IPS-18c (cell line): ENCODE measurements around the gene LMTK3.

ENCODE experiments used
- H3K4me3 ChIP-seq: 2 replicates; pipeline ENCODE4 v1.7.0; 2013; ENCODE audit warnings: low read depth, mild to moderate bottlenecking, low read length, moderate library complexity; ENCODE audit not compliant: insufficient read depth
- H3K9me3 ChIP-seq: one replicate; pipeline ENCODE4 v1.6.1; 2013; ENCODE audit warnings: mild to moderate bottlenecking, low read length, moderate library complexity; ENCODE audit not compliant: control insufficient read depth, insufficient read depth

The LMTK3 gene

DNA sequence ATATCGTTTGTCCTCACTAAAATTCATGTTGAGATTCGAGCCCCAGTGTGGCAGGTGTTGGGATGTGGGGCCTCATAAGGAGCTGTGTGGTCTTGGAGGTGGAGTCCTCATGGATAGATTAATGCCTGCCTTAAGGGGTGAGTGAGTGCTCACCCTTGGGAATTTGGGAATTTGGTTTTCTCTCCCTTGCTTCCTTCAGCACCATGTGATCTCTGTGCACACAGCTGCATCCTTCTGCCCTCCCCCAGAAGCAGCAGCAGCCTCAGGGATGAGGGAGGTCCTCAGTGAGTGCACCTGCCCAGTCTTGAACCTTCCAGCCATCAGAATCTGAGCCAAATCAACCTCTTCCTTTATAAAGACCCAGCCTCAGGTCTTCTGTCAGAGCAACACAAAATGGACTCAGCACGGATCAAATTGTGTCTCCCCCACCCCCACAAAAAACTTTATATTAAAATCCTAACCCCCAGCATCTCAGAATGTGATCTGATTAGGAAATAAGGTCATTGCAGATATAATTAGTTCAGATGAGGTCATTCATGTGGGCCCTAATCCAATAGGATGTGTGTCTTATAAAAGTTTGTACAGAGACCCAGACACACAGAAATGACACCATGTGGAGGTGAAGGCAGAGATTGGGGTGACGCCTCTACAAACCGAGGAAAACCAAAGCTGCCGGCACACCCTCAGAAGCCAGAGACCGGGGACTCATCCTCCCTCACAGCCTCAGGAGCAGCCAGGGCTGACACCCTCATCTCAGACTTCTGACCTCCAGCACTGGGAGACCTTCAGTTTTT, 29.6 kb downstream of the LMTK3 start:
- Histone ChIP-seq H3K4me3 (no peak overlapping the region), H3K9me3 (no peaks in the 10 kb centered on the region)

DNA sequence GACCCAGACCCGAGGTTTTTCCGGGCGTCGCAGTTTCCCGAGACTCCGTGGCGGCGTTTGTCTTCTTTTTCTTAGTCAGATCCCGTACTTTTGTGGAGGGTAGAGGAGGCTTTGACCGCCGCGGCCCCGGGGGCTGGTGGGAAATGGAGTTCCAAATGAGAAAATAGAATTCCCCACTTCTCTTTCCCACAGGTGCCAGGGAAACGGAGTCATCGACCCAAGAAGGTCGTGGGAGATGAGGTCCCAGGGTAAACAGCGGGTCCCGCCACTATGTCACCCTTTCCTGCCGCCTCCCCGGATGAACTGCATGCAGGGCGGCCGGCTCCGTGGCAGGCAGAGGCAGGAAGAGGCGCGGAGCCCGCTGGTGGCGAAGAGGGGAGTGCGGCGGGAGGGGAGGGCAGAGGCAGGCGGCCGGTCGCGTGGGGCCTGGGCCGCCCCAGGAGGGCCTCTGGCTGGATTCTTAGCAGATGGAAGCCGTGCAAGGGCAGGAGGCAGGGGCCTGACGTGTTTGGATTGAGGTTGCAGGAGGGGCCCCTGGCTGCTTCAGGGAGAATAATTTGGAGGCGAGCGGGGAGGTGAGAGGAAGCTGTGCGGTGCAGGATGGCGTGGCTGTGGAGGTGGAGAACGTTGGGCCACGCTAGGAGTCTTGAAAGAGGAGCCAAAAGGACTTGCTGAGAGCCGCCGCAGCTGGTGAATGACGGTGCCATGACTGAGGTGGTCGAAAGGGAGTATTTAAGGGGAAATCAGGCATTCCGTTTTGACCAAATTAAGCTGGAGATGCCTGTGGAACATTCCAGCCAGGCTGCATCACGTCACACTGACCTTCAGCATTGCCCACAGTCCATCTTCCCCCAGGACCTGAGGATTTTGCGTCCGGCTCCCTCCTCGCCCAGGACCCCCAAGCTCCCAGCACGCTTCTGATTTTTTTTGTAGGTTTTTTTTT, 30.8 kb downstream of the LMTK3 start:
- Histone ChIP-seq H3K9me3 (no peaks in the 10 kb centered on the region), H3K4me3 (peak overlapping the region; percentile 39; the same call in 1 of the 2 replicates)

- H3K4me3 ChIP-seq, result peak overlapping the region; percentile 39; the same call in 1 of the 2 replicates
Measured at GRCh38 chr19:48480183-48480557, 31.5 kb downstream of the LMTK3 start.

GRCh38 chr19:48479686-48480085, 31.9 kb downstream of the LMTK3 start:
- H3K9me3 ChIP-seq, result no peaks in the 10 kb centered on the region
- no peak overlapping the region for H3K4me3 ChIP-seq

More at GRCh38 chr19:48480183-48480557, 31.5 kb downstream of the LMTK3 start:
- H3K9me3 ChIP-seq, result no peaks in the 10 kb centered on the region

- no peak overlapping the region for H3K4me3 ChIP-seq
- no peaks in the 10 kb centered on the region for H3K9me3 ChIP-seq
Measured at GRCh38 chr19:48478339-48479256, 33.0 kb downstream of the LMTK3 start.

- Histone ChIP-seq H3K4me3 (no peak overlapping the region), H3K9me3 (no peaks in the 10 kb centered on the region)
Measured at GRCh38 chr19:48477698-48478338, 33.8 kb downstream of the LMTK3 start.

GRCh38 chr19:48477067-48477685, 34.5 kb downstream of the LMTK3 start:
- Histone ChIP-seq H3K9me3 (no peaks in the 10 kb centered on the region), H3K4me3 (no peak overlapping the region)

- no peaks in the 10 kb centered on the region for H3K9me3 ChIP-seq
Measured at GRCh38 chr19:48476176-48476575, 35.5 kb downstream of the LMTK3 start.

DNA sequence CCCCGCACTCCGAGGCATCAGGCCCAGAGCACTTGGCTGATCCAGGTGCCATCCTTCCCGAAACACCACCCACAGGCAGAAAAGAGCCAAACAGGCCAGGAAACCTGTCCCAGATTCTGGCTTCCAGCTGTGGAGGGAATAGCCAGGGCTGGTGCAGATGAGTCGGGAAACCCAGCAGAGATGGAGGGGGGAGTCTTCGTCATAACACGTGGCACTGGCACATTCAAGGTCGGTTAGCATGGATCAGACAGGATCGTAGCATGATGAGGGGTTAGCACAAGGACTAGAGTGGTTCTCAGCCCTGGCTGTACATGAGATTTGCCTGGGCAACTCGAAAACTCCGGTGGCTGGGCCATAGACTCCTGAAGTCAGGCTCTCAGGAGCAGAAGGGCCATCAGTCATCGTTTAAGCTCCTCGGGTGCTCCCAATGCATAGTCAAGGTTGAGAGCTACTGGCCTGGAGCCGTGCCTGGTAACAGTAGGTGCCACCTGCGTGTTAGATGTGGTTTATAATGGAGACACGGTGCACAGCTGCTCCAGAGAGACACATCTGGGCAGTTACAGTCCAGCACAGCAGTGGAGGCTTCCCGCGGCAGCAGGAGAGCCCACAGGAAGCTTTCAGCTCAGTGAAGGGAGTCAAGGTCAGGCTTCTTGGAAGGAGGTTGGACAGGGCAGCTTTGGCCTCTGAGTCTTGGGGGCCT, 36.1 kb downstream of the LMTK3 start:
- no peaks in the 10 kb centered on the region for H3K9me3 ChIP-seq
- no peak overlapping the region for H3K4me3 ChIP-seq

More at GRCh38 chr19:48476176-48476575, 35.5 kb downstream of the LMTK3 start:
- H3K4me3 ChIP-seq, result no peak overlapping the region

GRCh38 chr19:48474084-48474592, 37.5 kb downstream of the LMTK3 start:
- Histone ChIP-seq H3K9me3 (no peaks in the 10 kb centered on the region), H3K4me3 (no peak overlapping the region)

DNA sequence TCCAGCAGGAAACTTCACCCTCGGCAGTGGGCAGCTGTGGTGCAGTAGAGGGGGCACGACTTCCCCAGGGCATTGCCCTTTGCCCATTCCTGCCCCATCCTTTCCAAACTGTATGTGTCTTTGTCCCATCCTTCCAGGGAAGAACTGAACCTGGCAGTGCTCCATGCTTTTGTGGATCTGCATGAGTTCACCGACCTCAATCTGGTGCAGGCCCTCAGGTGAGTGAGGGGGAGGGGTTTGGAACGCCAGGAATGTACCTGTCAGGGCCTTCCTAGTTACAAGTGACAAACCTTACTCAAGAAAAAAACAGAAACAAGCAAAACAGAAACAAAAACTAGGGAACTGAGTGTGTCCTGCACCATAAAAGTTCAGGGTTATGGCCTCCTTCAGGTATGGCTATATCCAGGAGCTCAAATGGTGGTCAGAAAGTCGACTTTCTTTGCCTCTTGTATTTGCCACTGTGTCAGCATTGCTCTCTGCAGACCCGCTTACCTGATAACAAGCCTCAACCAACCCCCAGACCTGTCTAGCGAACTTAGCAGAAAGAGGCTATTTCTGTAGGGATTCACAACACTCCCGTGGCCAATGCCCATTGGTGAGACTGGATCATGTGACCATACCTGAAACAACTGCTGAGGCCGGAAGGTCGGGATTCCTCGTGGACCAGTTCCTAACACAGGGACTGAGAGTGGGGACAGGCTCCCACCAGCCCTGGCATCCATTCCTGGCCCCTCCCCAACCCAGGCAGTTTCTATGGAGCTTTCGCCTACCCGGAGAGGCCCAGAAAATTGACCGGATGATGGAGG, 38.3 kb downstream of the LMTK3 start:
- H3K9me3 ChIP-seq, result no peaks in the 10 kb centered on the region

GRCh38 chr19:48471836-48472235, 39.8 kb downstream of the LMTK3 start:
- no peak overlapping the region for H3K4me3 ChIP-seq
- no peaks in the 10 kb centered on the region for H3K9me3 ChIP-seq

More for the DNA sequence above, 38.3 kb downstream of the LMTK3 start:
- H3K4me3 ChIP-seq, result no peak overlapping the region

GRCh38 chr19:48470856-48471255, 40.8 kb downstream of the LMTK3 start:
- H3K9me3 ChIP-seq, result no peaks in the 10 kb centered on the region
- H3K4me3 ChIP-seq, result no peak overlapping the region

- Histone ChIP-seq H3K9me3 (no peaks in the 10 kb centered on the region), H3K4me3 (peak overlapping the region; percentile 97)
Measured at GRCh38 chr19:48469934-48470680, 41.5 kb downstream of the LMTK3 start.
